ENCODE measurements around the gene DNAH3.
"Not testable (repeated sequence)": the region's sequence is repeated elsewhere in the genome, so short reads cannot be mapped to it uniquely, and the experiment has no call there.

Gene DNAH3

GRCh38 chr16:20989496-20990070 lies 161.1 kb downstream of the DNAH3 start:
- DNase-seq: not testable (repeated sequence)

DNA sequence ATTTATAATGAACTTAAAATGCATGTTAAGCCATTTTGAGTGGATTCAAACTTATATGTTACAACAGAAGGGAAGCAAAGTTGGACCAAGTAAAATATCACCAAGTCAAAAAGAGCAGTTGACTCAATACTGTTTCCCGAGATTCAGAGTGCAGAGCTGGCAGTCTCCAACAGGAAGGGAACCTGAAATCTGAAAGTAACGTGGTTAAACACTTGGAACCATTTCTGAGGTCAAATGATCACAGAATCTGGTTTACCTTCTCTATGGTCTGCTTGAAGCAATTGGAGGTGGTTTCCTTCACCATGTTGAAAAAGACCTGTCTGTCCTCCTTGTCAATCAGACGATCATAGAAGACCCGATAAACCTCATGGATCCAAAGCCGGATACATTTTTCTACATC lies 163.6 kb downstream of the DNAH3 start:
- DNase-seq: no peak

DNA sequence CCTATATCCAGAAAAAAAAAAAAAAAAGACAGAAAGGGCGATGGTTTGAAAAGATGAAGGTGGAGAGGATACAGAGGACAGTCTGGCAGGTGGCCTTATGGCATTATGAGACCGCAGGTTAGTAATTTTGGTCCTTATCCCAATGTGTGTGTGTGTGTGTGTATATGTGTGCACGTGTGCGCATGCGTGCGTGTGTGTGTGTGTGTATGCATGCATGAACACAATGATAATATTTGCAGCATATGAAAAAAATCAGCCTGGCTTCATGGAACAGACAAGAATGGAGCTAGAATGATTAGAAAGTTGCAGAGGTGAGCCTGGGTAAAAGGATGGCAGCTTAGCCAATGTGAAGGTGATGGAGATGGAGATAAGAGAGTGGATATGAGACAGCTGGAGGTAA lies 166.6 kb downstream of the DNAH3 start:
- no peak for DNase-seq

- no peak for DNase-seq
Measured at GRCh38 chr16:20976576-20976975, 174.1 kb downstream of the DNAH3 start.

- DNase-seq: not testable (repeated sequence)
Measured at GRCh38 chr16:20973201-20973600, 177.4 kb downstream of the DNAH3 start.

GRCh38 chr16:20971401-20971800 lies 179.2 kb downstream of the DNAH3 start:
- no peak for DNase-seq

- no peak for DNase-seq
Measured at GRCh38 chr16:20969386-20969785, 181.3 kb downstream of the DNAH3 start.

- no peak for DNase-seq
Measured at GRCh38 chr16:20968765-20969164, 181.9 kb downstream of the DNAH3 start.

GRCh38 chr16:20960899-20961298 lies 189.7 kb downstream of the DNAH3 start:
- no peak for DNase-seq

DNA sequence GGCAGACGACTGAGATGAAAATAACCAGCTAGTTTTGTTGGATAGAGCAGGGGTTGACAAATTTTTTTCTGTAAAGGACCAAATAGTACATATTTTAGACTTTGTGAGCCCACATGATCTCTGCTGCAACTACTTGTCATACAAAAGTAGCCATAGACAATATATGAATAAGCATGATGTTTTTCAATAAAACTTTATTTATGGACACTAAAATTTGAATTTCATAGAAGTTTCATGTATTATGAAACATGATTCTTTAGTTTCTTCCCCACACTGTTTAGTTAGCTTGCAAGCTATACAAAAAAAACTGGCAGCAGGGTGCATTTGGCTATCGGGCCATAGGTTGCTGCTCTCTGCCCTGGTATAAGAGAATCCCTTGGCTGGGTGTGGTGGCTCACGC lies 193.5 kb downstream of the DNAH3 start:
- no peak for DNase-seq

DNA sequence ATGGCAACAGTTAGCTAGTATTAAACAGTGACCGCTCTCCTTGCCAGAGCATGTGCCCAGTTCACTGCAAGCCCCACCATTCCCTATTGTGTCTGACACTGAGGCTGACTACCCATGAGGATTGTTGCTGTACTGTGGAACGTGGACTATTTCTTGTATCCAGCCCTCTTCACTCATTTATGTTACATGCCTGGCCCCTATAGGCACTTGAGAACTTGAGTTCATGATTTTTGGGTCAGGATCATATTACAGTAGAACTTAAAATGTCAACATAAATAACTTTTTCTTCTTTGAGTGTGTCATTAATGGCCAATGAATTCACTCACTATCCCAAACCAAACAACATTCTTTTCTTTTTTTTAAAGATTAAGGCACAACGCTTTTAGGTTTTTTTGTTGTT lies 194.3 kb downstream of the DNAH3 start:
- DNase-seq: no peak

DNA sequence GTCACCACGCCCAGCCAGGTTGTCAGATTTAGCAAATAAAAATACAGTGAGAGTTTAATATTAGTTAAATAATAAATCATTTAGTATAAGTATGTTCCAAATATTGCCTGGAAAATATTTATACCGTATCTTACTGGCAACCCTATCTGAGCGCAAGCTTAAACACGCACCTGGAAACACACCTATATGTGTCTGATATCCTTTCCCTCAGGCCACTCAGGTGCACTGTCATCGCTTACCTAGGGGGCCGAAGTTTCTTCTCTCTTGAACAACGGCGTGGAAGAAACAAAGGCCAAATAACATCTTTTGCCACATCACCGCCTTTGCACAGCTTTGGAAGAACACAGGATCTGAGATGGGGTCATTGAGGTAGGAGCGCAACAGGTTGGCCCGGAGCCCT lies 196.1 kb downstream of the DNAH3 start:
- no peak for DNase-seq

DNA sequence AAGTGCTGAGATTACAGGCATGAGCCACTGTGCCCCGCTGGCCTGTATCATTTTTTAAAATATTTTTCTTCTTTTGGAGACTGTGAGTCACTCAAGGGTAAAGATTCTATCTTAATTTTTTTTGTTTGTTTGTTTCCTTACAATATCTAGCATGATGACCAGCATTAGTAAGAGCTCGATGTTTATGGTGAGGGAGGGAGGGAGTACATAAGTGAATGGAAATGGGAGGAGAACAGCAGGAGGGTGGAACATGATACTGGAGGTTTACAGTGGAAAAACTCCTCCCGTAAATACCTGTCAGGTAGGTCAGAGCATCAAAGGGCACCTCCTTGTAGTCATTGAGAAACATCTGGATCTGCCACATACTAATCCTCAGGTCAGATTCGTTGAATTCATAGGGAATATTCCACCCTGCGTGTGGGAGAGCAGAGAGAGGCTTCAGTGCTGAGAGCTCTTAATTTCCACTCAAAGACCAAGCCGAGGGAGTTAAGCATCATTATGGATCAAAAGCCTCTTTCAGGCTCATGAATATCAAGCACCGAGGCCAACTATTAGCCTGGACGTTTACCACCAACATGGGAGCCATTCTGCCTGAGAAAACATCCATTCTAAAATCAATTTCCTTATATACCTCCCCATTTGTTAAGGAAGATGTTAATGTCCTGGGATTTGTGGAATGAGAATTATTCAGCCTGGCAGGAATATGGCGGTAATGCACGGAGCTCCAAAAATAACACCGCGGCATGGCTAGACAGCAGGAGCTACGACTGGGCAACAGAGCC lies 198.3 kb downstream of the DNAH3 start:
- DNase-seq: no peak

DNA sequence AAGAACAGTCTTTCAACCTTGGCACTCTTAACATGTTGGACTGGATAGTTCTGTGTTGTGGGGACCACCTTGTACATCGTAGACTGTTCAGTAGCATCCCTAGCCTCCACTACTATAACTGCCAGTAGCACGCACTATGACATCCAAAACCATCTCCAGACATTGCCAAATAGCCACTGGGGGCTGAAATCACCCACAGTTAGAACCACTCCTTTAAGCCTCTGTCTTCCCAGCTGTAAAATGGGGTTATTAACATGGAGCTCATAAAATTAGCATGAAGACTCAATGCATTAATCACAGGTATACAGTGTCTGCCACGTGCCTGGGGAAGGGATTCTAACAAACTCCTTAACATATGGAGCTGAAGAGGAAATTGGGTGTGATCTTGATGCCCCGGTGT lies 200.4 kb downstream of the DNAH3 start:
- DNase-seq: no peak

- no peak for DNase-seq
Measured at GRCh38 chr16:20949660-20950059, 201.0 kb downstream of the DNAH3 start.

GRCh38 chr16:20948444-20948843 lies 202.2 kb downstream of the DNAH3 start:
- no peak for DNase-seq

- no peak for DNase-seq
Measured at GRCh38 chr16:20946015-20946629, 204.5 kb downstream of the DNAH3 start.

DNA sequence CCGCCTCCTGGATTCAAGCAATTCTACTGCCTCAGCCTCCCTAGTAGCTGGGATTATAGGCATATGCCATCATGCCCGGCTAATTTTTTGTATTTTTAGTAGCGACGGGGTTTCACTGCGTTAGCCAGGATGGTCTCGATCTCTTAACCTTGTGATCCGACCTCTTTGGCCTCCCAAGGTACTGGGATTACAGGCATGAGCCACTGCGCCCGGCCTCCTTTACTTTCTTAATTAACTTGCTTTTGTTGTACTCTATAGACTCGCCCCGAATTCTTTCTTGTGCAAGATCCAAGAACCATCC lies 205.1 kb downstream of the DNAH3 start:
- not testable (repeated sequence) for DNase-seq

- peak; percentile 15 to 20 for DNase-seq
Measured at GRCh38 chr16:20944861-20945574, 205.6 kb downstream of the DNAH3 start.

DNA sequence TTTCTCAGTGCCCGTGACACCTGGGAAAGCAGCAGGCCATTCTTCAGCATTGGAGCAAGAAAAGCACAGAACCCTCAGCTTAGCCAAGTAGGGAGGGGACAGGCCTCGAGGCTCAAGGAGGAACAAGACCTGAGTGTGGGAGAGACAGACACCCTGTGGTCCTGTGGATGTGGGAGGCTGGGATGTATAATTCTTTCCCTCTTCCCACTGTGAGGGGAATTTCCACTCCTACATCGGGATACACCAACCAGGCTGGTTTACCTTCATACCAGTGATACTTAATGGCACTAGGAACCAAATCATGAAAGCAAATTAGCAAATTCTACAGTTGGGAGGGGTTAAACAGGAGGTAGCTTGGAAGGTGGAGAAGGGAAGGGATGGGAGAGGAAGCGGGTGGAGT lies 208.4 kb downstream of the DNAH3 start:
- DNase-seq: no peak

DNA sequence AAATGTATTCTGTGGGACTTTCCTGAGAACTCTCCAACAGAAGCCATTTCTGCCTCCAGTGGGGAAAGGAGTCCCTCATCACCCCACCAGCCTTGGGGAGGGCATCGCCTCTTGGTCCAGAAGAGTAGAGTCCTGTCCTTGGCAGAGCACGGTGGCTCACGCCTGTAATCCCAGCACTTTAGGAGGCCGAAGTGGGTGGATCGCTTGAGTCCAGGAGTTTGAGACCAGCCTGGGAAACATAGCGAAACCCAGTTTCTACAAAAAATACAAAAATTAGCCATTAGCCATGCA lies 209.1 kb downstream of the DNAH3 start:
- no peak for DNase-seq

DNA sequence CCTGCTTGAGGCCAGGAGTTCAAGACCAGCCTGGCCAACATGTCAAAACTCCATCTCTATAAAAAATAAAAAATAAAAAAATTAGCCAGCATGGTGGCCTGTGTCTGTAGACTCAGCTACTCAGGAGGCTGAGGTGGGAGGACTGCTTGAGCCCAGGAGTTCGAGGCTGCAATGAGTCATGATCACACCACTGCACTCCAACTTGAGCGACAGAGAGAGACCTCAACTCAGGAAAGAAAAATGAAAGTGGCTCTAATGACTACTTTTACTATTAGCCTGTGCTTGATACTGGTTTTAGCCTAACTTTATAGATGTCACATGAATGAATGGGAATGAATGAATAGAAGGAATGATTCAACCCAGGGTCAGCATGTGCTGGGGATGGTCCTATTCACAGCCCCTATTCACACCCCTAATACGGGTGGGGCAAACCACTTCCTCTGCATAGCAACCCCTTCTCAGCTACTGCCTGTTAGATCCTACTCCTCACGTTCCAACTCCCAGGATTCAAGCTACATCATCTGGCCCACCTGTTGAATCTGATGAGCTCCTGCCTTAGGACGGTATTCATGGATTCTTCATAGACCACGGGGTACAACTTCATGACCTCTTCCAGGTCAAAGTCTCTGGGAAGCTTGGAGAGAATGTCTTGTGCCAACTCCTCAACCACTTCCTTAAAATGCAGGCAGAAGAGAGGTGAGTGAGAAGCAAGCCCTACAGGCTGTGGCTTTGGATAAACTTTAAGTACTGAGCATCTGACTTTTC lies 209.6 kb downstream of the DNAH3 start:
- DNase-seq: no peak

DNA sequence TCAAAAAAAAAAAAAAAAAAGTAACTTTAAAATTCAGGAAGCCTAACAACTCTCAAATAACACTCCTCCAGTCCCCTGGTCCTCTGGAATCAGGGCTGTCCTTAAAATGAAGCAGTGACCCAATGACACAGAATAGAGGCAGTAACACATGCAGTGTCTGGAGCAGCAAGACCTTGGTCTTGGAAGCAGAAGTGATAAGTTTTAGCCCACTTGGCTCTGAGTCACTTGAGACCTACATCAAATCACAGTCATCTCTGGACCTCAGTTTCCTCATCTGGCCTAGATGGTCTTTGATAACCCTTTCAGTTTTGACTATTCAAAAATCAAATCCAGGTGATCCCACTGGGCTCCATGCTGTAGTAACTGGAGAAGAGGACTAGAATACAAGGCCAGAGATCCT lies 211.0 kb downstream of the DNAH3 start:
- no peak for DNase-seq
